GM12878 (cell line): ENCODE results near the gene SMAD5. TPM values are rescaled to one million over a fixed set of nuclear protein-coding genes. Genes with fewer than 3 reads are reported as not detected.

Experiments used
- ATAC-seq: fragments of 200-7000 bp; cut with Tn5 transposase; 3 replicates; pipeline ENCODE4 v1.9.1; 2020; ENCODE audit warnings: mild to moderate bottlenecking, moderate library complexity
- BruUV-seq: library from RNA; stranded (reverse); fragments of 400-500 nt; replicated peaks from 2 replicates; lab custom pipeline; 2021; lab: Mats Ljungman, UMichigan
- CTCF ChIA-PET: fragments of 300-600 bp; sonication (Branson Sonifier 250); formaldehyde crosslinking; extraction: SDS; loops from one replicate; lab custom pipeline; 2021; ENCODE audit warnings: inconsistent platforms; lab: Yijun Ruan, JAX
- POLR2A ChIA-PET: fragments of 350-600 bp; formaldehyde crosslinking; extraction: SDS; loops from one replicate; lab custom pipeline; 2021; ENCODE audit warnings: inconsistent platforms; lab: Charles Lee
- RAD21 ChIA-PET: fragments of 300-600 bp; sonication (Branson Sonifier 250); formaldehyde crosslinking; loops from one replicate; lab custom pipeline; 2023; ENCODE audit warnings: antibody characterized with exemption; ENCODE audit not compliant: unreplicated experiment; lab: Charles Lee
- SMC1A ChIA-PET: fragments of 300-600 bp; sonication (Branson Sonifier 250); formaldehyde crosslinking; loops from one replicate; lab custom pipeline; 2023; ENCODE audit not compliant: unreplicated experiment, uncharacterized antibody; lab: Charles Lee
- DNase-seq: peaks from one replicate; pipeline ENCODE4 v3.0.0-alpha.2; 2011; ENCODE audit warnings: low read depth, low spot score
- FAIRE-seq: peaks from 3 replicates; lab custom pipeline; 2011; peaks lifted over from hg19 to GRCh38; lab: Jason Lieb, UNC
- H2AFZ ChIP-seq: 2 replicates; pipeline ENCODE4 v1.6.0; 2011; ENCODE audit warnings: low read depth, low read length, control low read depth; ENCODE audit not compliant: control insufficient read depth
- H3K27ac ChIP-seq: 2 replicates; pipeline ENCODE4 v1.5.1; 2011; ENCODE audit warnings: control low read depth; ENCODE audit not compliant: control insufficient read depth, insufficient read depth
- H3K27me3 ChIP-seq, 2 experiments: replicated peaks in 1 of 2; 2 replicates each; pipeline versions ENCODE4 v1.6.0 to v1.6.1; 2011; ENCODE audit warnings: low read length in 1 of 2; ENCODE audit not compliant: control insufficient read depth in 2 of 2, insufficient read depth in 2 of 2
- H3K36me3 ChIP-seq, 2 experiments: 2 replicates each; pipeline ENCODE4 v1.5.1; 2011; ENCODE audit warnings: low read length in 1 of 2; ENCODE audit not compliant: control insufficient read depth in 2 of 2, insufficient read depth in 2 of 2
- H3K4me1 ChIP-seq: 2 replicates; pipeline ENCODE4 v1.6.1; 2011; ENCODE audit warnings: mild to moderate bottlenecking, low read length, moderate library complexity, mixed read lengths; ENCODE audit not compliant: control insufficient read depth, insufficient read depth
- H3K4me2 ChIP-seq: 2 replicates; pipeline ENCODE4 v1.6.0; 2011; ENCODE audit warnings: control low read depth; ENCODE audit not compliant: control insufficient read depth, insufficient read depth
- H3K4me3 ChIP-seq: fragments of 200-600 bp; sonication (generic); 2 replicates; pipeline ENCODE4 v1.5.1; 2016
- H3K79me2 ChIP-seq: 2 replicates; pipeline ENCODE4 v1.6.0; 2011; ENCODE audit warnings: low read length; ENCODE audit not compliant: control insufficient read depth, insufficient read depth
- H3K9ac ChIP-seq: 2 replicates; pipeline ENCODE4 v1.8.0; 2011; ENCODE audit warnings: low read length, control low read depth, mixed read lengths; ENCODE audit not compliant: control insufficient read depth, insufficient read depth
- H3K9me3 ChIP-seq: replicated peaks from 3 replicates; pipeline ENCODE4 v1.5.1; 2011; ENCODE audit warnings: mild to moderate bottlenecking, low read length; ENCODE audit not compliant: control insufficient read depth, insufficient read depth
- H4K20me1 ChIP-seq: 2 replicates; pipeline ENCODE4 v1.6.0; 2011; ENCODE audit not compliant: control insufficient read depth, insufficient read depth
- BCL11A ChIP-seq: IDR thresholded peaks from 2 replicates; pipeline ENCODE4 v1.6.1; 2011; ENCODE audit warnings: low read depth, low read length
- CREM ChIP-seq: IDR thresholded peaks from 2 replicates; pipeline ENCODE4 v1.6.1; 2014; ENCODE audit warnings: antibody characterized with exemption, low read depth
- EP300 ChIP-seq, 2 experiments: fragments of 150-350 bp in 1 of 2; IDR thresholded peaks; 2 replicates each; pipeline ENCODE4 v1.6.1; 2011 to 2012; ENCODE audit warnings: low read depth in 2 of 2, low read length in 2 of 2, borderline replicate concordance in 1 of 2, improper control_type of control experiment in 1 of 2, inconsistent platforms in 1 of 2; ENCODE audit not compliant: control insufficient read depth in 1 of 2
- FOXM1 ChIP-seq: IDR thresholded peaks from 2 replicates; pipeline ENCODE4 v1.6.1; 2012; ENCODE audit warnings: low read depth, mild to moderate bottlenecking, inconsistent platforms, low read length, moderate library complexity
- HCFC1 ChIP-seq: fragments of 150-350 bp; IDR thresholded peaks from 2 replicates; pipeline ENCODE4 v1.6.1; 2014; ENCODE audit warnings: low read length
- HDAC2 ChIP-seq: fragments of 200-600 bp; sonication (generic); IDR thresholded peaks from 2 replicates; pipeline ENCODE4 v1.6.1; 2017
- NBN ChIP-seq: fragments of 450-650 bp; IDR thresholded peaks from 2 replicates; pipeline ENCODE4 v1.6.1; 2016
- NFYA ChIP-seq: IDR thresholded peaks from 2 replicates; pipeline ENCODE4 v1.6.1; 2011; ENCODE audit warnings: low read depth, mild to moderate bottlenecking, low read length, improper control_type of control experiment, borderline replicate concordance
- SUPT20H ChIP-seq: IDR thresholded peaks from 2 replicates; pipeline ENCODE4 v1.6.1; 2011; ENCODE audit warnings: low read depth, mild to moderate bottlenecking, low read length, moderate library complexity, borderline replicate concordance; ENCODE audit not compliant: control insufficient read depth
- TAF1 ChIP-seq: IDR thresholded peaks from 2 replicates; pipeline ENCODE4 v1.6.1; 2011; ENCODE audit warnings: mild to moderate bottlenecking, low read depth, low read length, borderline replicate concordance
- USF1 ChIP-seq: IDR thresholded peaks from 2 replicates; pipeline ENCODE4 v1.6.1; 2011; ENCODE audit warnings: borderline replicate concordance, low read depth, mild to moderate bottlenecking, moderate library complexity, mixed read lengths, low read length; ENCODE audit not compliant: insufficient read depth; ENCODE audit errors: extremely low read length
- ZZZ3 ChIP-seq: IDR thresholded peaks from 2 replicates; pipeline ENCODE4 v1.6.1; 2011; ENCODE audit warnings: low read depth; ENCODE audit not compliant: control insufficient read depth, insufficient read length
- WGBS: methylation state at CpG from one replicate; pipeline ENCODE4 v1.1.6; 2016; ENCODE audit warnings: low lambda C conversion rate; ENCODE audit not compliant: insufficient replicate concordance, insufficient coverage; ENCODE audit errors: missing lambda C conversion rate; 5-methylcytosine and 5-hydroxymethylcytosine counted together
- in situ Hi-C: fragments of 300-500 bp; cut with MboI; formaldehyde crosslinking; loops from 9 replicates; pipeline ENCODE4 v1.14.3; 2018; ENCODE audit warnings: mixed read lengths
- intact Hi-C: fragments of 100-400 bp; cut with micrococcal nuclease; formaldehyde crosslinking; loops from one replicate; pipeline ENCODE4 v1.14.2; 2022; ENCODE audit not compliant: unreplicated experiment
- polyA plus RNA-seq, 11 experiments: library from polyadenylated mRNA; depleted of rRNA in 4 of 11; unstranded in 6 of 11; stranded (reverse) in 5 of 11; fragments of >200 nt; fragmentation: Nextera tagmentation in 4 of 11; fragmentation: Illumina TruSeq in 1 of 11; extraction: Ambion mirVana in 4 of 11; extraction: Trizol in 1 of 11; gene quantifications; 1 replicate in 1 of 11; 2 replicates in 10 of 11; pipeline versions ENCODE4 v1.2.1 to v1.2.3, GENCODE V29; 2011 to 2016; ENCODE audit warnings: inconsistent platforms in 2 of 11, missing spikeins in 2 of 11, low read depth in 1 of 11
- total RNA-seq, 4 experiments: library from RNA; depleted of rRNA in 3 of 4; stranded (reverse); fragments of >200 nt in 3 of 4; fragmentation: Illumina TruSeq in 1 of 4; extraction: Trizol in 1 of 4; gene quantifications; 2 replicates each; pipeline versions ENCODE4 v1.2.1 to v1.2.3, GENCODE V29; 2013 to 2021
- TF ChIP-seq, protein P1 (sequence below): fragments of 150-350 bp; IDR thresholded peaks from 2 replicates; pipeline ENCODE4 v1.6.1; 2014; ENCODE audit warnings: mild to moderate bottlenecking, low read depth, low read length
- TF ChIP-seq, protein P2 (sequence below): fragments of 450-650 bp; IDR thresholded peaks from 2 replicates; pipeline ENCODE4 v1.6.1; 2017; ENCODE audit warnings: low read depth, mild to moderate bottlenecking, moderate library complexity
- TF ChIP-seq, protein P3 (sequence below): fragments of 450-650 bp; IDR thresholded peaks from 2 replicates; pipeline ENCODE4 v1.6.1; 2018; ENCODE audit warnings: mild to moderate bottlenecking, low read depth, moderate library complexity; ENCODE audit not compliant: partially characterized antibody
- TF ChIP-seq, protein P4 (sequence below): IDR thresholded peaks from 2 replicates; pipeline ENCODE4 v1.6.1; 2012; ENCODE audit warnings: low read length, inconsistent platforms

Gene SMAD5
- total and polyA plus RNA-seq, 10 of the 15 experiments (the other 5 are each of a cell fraction or from before 2014, with no cell fraction given) = 3.6 to 40.6 (median 11.7) TPM

DNA sequence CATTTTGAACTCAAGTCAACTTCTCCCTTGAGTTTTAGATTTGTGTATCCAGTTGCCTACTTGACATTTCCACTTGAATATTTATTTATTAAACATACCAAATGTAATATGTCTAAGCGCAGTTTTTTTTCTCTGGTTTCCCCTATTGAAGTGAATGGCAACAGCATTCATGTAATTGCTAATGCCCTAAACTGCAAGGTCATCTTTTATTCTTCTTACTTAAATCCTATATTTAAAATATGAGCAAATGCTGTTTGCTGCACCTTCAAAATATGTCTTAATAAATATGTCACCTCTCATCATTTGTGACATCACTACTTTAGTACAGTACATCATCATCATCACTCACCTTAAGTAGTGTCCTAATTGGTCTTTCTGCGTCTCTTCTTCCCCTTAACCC, 22.4 kb downstream of the SMAD5 start:
- intact Hi-C loops = no loop called here
- POLR2A ChIA-PET = no interaction called here
- BruUV-seq = no TSS peak
- TF ChIP-seq, protein P1, sequence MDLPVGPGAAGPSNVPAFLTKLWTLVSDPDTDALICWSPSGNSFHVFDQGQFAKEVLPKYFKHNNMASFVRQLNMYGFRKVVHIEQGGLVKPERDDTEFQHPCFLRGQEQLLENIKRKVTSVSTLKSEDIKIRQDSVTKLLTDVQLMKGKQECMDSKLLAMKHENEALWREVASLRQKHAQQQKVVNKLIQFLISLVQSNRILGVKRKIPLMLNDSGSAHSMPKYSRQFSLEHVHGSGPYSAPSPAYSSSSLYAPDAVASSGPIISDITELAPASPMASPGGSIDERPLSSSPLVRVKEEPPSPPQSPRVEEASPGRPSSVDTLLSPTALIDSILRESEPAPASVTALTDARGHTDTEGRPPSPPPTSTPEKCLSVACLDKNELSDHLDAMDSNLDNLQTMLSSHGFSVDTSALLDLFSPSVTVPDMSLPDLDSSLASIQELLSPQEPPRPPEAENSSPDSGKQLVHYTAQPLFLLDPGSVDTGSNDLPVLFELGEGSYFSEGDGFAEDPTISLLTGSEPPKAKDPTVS = no peak
- TF ChIP-seq BCL11A (no peak), CREM (no peak), TAF1 (no peak), FOXM1 (no peak), HCFC1 (no peak), NBN (no peak), SUPT20H (no peak), EP300 (IDR thresholded peaks at IDR 0.05; ENCODE audit: borderline replicate concordance in 1 of 2, control insufficient read depth in 1 of 2, low read depth in 2 of 2, low read length in 2 of 2) (no peak), NFYA (no peak), USF1 (no peak), HDAC2 (no peak), ZZZ3 (no peak)
- TF ChIP-seq, protein P2, sequence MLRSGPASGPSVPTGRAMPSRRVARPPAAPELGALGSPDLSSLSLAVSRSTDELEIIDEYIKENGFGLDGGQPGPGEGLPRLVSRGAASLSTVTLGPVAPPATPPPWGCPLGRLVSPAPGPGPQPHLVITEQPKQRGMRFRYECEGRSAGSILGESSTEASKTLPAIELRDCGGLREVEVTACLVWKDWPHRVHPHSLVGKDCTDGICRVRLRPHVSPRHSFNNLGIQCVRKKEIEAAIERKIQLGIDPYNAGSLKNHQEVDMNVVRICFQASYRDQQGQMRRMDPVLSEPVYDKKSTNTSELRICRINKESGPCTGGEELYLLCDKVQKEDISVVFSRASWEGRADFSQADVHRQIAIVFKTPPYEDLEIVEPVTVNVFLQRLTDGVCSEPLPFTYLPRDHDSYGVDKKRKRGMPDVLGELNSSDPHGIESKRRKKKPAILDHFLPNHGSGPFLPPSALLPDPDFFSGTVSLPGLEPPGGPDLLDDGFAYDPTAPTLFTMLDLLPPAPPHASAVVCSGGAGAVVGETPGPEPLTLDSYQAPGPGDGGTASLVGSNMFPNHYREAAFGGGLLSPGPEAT = no peak
- TF ChIP-seq, protein P3, sequence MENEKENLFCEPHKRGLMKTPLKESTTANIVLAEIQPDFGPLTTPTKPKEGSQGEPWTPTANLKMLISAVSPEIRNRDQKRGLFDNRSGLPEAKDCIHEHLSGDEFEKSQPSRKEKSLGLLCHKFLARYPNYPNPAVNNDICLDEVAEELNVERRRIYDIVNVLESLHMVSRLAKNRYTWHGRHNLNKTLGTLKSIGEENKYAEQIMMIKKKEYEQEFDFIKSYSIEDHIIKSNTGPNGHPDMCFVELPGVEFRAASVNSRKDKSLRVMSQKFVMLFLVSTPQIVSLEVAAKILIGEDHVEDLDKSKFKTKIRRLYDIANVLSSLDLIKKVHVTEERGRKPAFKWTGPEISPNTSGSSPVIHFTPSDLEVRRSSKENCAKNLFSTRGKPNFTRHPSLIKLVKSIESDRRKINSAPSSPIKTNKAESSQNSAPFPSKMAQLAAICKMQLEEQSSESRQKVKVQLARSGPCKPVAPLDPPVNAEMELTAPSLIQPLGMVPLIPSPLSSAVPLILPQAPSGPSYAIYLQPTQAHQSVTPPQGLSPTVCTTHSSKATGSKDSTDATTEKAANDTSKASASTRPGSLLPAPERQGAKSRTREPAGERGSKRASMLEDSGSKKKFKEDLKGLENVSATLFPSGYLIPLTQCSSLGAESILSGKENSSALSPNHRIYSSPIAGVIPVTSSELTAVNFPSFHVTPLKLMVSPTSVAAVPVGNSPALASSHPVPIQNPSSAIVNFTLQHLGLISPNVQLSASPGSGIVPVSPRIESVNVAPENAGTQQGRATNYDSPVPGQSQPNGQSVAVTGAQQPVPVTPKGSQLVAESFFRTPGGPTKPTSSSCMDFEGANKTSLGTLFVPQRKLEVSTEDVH = no peak
- TF ChIP-seq, protein P4, sequence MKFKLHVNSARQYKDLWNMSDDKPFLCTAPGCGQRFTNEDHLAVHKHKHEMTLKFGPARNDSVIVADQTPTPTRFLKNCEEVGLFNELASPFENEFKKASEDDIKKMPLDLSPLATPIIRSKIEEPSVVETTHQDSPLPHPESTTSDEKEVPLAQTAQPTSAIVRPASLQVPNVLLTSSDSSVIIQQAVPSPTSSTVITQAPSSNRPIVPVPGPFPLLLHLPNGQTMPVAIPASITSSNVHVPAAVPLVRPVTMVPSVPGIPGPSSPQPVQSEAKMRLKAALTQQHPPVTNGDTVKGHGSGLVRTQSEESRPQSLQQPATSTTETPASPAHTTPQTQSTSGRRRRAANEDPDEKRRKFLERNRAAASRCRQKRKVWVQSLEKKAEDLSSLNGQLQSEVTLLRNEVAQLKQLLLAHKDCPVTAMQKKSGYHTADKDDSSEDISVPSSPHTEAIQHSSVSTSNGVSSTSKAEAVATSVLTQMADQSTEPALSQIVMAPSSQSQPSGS = no peak

More for the DNA sequence above, 22.4 kb downstream of the SMAD5 start:
- Histone ChIP-seq H3K4me2 (no peak overlapping the region), H3K9ac (no peak overlapping the region), H3K36me3 (peaks cover 2 to 15% of the 10 kb centered on the region in 2 experiments; a peak in 3 of 4 replicates), H3K9me3 (no peaks in the 10 kb centered on the region; the same call in 2 of the 3 replicates), H3K79me2 (no peaks in the 10 kb centered on the region; the same call in none of the 2 replicates), H2AFZ (no peak overlapping the region), H4K20me1 (no peaks in the 10 kb centered on the region), H3K27ac (no peak overlapping the region), H3K4me1 (no peaks in the 10 kb centered on the region), H3K27me3 (no peaks in the 10 kb centered on the region), H3K4me3 (no peak overlapping the region)
- DNase-seq (no peak), ATAC-seq (no peak), FAIRE-seq (no peak)
- ChIA-PET SMC1A (interaction anchor here (1.4 to 2.0 kb wide), 2 partner anchors 9 to 21 kb away, joined by 3 to 7 read pairs; no protein-coding TSS in a partner anchor), CTCF (no interaction called here), RAD21 (no interaction called here)
- in situ Hi-C loops = no loop called here
- 100% methylated on average over 2 of the region's 2 CpGs for WGBS
